ENCODE data around the gene ITGAD.
"Not testable (repeated sequence)": the region's sequence is repeated elsewhere in the genome, so short reads cannot be mapped to it uniquely, and the experiment has no call there.

ITGAD gene

GRCh38 chr16:31445931-31446330 is 52.8 kb downstream of the ITGAD start:
- H3K4me3 Mint-ChIP-seq; H3K27ac Mint-ChIP-seq; ATAC-seq; H3K36me3 Mint-ChIP-seq (ENCODE audit: low read depth); H3K9me3 Mint-ChIP-seq; DNase-seq; H3K27me3 Mint-ChIP-seq: not testable (repeated sequence)
- peaks cover 11% of the 10 kb centered on the region for H3K4me1 Mint-ChIP-seq

GRCh38 chr16:31451201-31451600 is 58.1 kb downstream of the ITGAD start:
- H3K27me3 Mint-ChIP-seq = no peaks in the 10 kb centered on the region
- H3K4me3 Mint-ChIP-seq = no peak overlapping the region
- H3K9me3 Mint-ChIP-seq = no peaks in the 10 kb centered on the region

DNA sequence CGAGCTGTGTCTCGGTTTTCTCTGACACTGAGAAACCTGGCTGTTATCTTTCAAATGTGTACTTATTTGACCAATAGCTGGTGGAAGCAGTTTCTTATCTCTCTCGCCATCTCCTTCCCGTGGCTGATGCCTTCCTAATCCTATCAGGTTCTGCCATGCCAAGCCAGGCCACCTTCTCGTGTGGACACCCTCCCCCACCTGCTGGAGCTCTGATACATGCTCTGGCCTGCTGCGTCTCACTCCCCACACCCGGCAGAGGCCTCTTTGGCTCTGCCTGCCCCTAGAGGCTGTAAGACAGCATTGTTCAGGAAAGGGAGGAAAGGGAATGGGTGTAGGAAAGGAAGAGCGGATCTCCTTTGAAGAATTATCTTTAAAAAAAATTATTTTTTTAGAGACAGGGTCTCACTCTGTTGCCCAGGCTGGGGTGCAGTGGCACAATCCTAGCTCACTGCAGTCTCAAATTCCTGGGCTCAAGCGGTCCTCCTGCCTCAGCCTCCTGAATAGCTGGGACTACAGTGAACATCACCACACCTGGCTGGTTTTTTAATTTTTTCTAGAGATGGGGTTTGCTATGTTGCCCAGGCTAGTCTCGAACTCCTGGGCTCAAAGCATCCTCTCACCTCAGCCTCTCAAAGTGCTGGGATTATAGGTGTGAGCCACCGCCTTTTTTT is 58.7 kb downstream of the ITGAD start:
- ATAC-seq (no peak), DNase-seq (no peak)
- H3K4me1 Mint-ChIP-seq = peaks cover 31% of the 10 kb centered on the region
- H3K9me3 Mint-ChIP-seq = no peaks in the 10 kb centered on the region
- no peak overlapping the region for H3K27ac Mint-ChIP-seq
- no peak overlapping the region for H3K4me3 Mint-ChIP-seq
- H3K36me3 Mint-ChIP-seq (ENCODE audit: low read depth) = peaks cover 13% of the 10 kb centered on the region
- no peaks in the 10 kb centered on the region for H3K27me3 Mint-ChIP-seq

More at GRCh38 chr16:31451201-31451600, 58.1 kb downstream of the ITGAD start:
- ATAC-seq (no peak), DNase-seq (no peak)
- Mint-ChIP-seq H3K27ac (no peak overlapping the region), H3K4me1 (peaks cover 25% of the 10 kb centered on the region), H3K36me3 (ENCODE audit: low read depth) (peaks cover 11% of the 10 kb centered on the region)

DNA sequence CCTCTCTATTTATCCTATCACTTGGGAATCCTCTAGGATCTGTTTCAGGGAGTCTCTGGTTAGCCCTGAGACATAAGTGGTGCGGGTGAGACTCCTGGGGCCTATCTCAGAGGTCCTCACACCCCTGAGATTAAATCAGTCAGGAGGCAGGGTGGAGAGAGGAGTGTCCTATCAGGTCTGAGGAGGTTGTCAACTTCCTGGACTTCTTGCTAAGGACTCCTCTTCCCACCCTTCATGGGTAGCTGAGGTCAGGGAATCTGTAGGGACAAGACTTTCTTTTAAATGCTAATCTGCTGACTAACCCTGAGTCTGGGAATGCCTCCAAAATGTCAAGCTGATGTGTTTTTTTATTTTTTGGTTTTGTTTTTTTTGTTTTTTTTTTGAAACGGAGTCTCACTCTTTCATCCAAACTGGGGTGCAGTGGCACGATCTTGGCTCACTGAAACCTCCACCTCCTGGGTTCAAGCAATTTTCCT is 59.5 kb downstream of the ITGAD start:
- DNase-seq = no peak
- ATAC-seq = no peak
- no peak overlapping the region for H3K27ac Mint-ChIP-seq

DNA sequence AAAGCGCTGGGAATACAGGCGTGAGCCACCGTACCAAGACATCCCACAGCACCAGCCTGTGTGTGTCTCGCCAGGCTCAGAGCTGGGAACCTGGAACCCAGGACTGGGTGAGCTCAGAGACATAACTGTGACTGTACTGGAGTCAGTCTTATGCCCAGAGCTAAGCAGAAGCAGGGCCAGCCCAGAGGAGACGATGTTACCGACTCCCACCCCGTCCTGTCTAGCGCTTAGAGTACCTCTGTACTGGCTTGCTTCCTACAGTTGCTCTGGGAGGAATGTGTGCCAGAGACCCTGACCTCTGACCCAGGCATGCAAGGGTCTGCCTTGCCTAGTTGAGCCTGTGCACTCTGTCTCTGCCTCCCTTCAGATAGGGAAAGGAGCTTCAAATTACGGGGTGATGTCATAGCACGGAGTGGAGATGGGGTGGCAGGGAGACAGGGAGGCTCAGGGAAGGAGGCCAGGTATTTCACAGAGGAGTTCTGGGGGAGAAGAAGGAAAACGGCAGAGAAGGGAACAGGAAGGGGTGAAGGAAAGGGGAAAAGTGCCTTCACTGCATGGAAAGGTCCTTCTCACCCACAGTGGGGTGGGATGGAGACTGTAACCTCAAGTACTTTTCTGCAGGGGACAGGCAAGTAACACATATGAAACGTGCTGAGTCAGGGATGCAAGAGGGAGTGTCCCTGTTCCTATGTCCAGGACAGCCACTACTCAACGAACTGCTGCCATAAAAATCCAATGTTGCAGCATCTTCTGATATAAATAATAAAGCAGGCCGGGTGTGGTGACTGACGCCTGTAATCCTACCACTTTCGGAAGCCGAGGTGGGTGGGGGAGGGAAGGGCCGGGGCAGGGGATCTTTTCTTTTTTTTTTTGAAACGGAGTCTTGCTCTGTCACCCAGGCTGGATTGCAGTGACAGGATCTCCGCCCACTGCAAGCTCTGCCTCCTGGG is 60.4 kb downstream of the ITGAD start:
- peaks cover 21% of the 10 kb centered on the region for H3K36me3 Mint-ChIP-seq (ENCODE audit: low read depth)
- H3K27me3 Mint-ChIP-seq = no peaks in the 10 kb centered on the region
- H3K4me3 Mint-ChIP-seq = no peak overlapping the region
- H3K9me3 Mint-ChIP-seq = no peaks in the 10 kb centered on the region
- no peak for ATAC-seq
- peak overlapping the region; percentile 4 for H3K27ac Mint-ChIP-seq
- peaks cover 46% of the 10 kb centered on the region for H3K4me1 Mint-ChIP-seq
- DNase-seq = no peak

More for the DNA sequence above, 59.5 kb downstream of the ITGAD start:
- Mint-ChIP-seq H3K4me3 (no peak overlapping the region), H3K4me1 (peaks cover 39% of the 10 kb centered on the region), H3K27me3 (no peaks in the 10 kb centered on the region), H3K36me3 (ENCODE audit: low read depth) (peaks cover 15% of the 10 kb centered on the region), H3K9me3 (no peaks in the 10 kb centered on the region)

GRCh38 chr16:31455601-31456314 is 62.6 kb downstream of the ITGAD start:
- peak overlapping the region; percentile 71 for H3K4me3 Mint-ChIP-seq
- peak; percentile 44 for DNase-seq
- no peaks in the 10 kb centered on the region for H3K27me3 Mint-ChIP-seq
- H3K9me3 Mint-ChIP-seq = no peaks in the 10 kb centered on the region
- peaks cover 21% of the 10 kb centered on the region for H3K36me3 Mint-ChIP-seq (ENCODE audit: low read depth)
- H3K27ac Mint-ChIP-seq = peak overlapping the region; percentile 40
- ATAC-seq = no peak
- H3K4me1 Mint-ChIP-seq = peaks cover 55% of the 10 kb centered on the region

GRCh38 chr16:31456988-31457360 is 63.8 kb downstream of the ITGAD start:
- no peaks in the 10 kb centered on the region for H3K9me3 Mint-ChIP-seq
- peak overlapping the region; percentile 91 for H3K4me3 Mint-ChIP-seq
- H3K36me3 Mint-ChIP-seq (ENCODE audit: low read depth) = peaks cover 21% of the 10 kb centered on the region
- DNase-seq (no peak), ATAC-seq (no peak)
- peaks cover 56% of the 10 kb centered on the region for H3K4me1 Mint-ChIP-seq
- peak overlapping the region; percentile 35 for H3K27ac Mint-ChIP-seq
- H3K27me3 Mint-ChIP-seq = no peaks in the 10 kb centered on the region

- peak overlapping the region; percentile 91 for H3K4me3 Mint-ChIP-seq
- H3K4me1 Mint-ChIP-seq = peaks cover 53% of the 10 kb centered on the region
- ATAC-seq (peak; percentile 3), DNase-seq (peak; percentile 57)
- H3K9me3 Mint-ChIP-seq = no peaks in the 10 kb centered on the region
- peak overlapping the region; percentile 93 for H3K27ac Mint-ChIP-seq
- H3K27me3 Mint-ChIP-seq = no peaks in the 10 kb centered on the region
- peaks cover 25% of the 10 kb centered on the region for H3K36me3 Mint-ChIP-seq (ENCODE audit: low read depth)
Measured at GRCh38 chr16:31458073-31458843, 65.1 kb downstream of the ITGAD start.

DNA sequence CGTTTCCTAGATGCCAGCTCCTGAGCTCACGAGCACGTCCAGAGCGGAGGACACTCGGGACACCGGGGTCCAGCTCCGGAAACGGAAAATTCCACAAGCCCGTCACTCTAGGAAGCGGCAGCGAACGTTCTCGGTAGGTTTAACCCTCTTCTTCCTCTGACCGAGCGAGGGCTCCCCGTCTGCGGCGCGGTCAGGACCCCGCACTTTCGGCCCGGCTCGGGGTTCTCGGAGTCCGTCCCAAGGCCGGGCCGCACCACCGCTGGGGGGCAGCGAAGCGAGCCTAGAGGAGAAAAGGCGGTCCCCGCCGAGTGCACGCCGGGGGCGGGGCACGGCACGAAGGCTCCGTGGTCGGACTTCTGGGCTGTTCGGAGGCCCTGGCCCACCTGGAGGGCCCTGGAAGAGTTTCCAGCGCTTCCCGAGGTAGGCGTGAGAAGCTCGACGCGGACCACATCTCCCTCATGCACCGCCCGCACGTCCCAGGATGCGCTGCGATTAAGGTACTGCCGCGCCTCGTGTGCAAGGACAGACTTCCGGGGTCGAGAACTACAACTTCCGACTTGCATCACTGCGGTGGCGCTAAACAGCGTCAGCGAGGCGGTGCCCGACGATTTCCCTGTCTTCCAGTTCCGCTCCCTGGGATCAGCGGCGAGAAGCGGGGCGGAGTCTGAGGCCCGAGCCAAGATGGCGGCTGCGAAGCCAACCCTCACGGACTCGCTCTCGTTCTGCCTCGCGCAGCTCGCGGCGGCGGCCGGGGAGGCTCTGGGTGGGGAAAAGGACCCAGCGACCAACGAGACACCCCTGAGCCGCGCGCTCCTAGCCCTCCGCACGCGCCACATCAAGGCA is 65.9 kb downstream of the ITGAD start, which contains the start of gene ARMC5:
TSS of gene ARMC5 (plus strand) at position 658 of the 843 bp plus-strand sequence. CDS start at position 682, 24 bp downstream.
- H3K36me3 Mint-ChIP-seq (ENCODE audit: low read depth) = peaks cover 24% of the 10 kb centered on the region
- H3K27ac Mint-ChIP-seq = peak within 1 kb of the TSS; percentile 93
- no peaks in the 10 kb centered on the region for H3K9me3 Mint-ChIP-seq
- H3K4me3 Mint-ChIP-seq = peak within 1 kb of the TSS; percentile 91
- H3K27me3 Mint-ChIP-seq = no peaks in the 10 kb centered on the region
- ATAC-seq = peak; percentile 84
- peaks cover 48% of the 10 kb centered on the region for H3K4me1 Mint-ChIP-seq
- DNase-seq = peak; percentile 95

GRCh38 chr16:31459687-31460581 is 66.8 kb downstream of the ITGAD start:
- Mint-ChIP-seq H3K4me3 (peak overlapping the region; percentile 91), H3K27ac (peak overlapping the region; percentile 93), H3K27me3 (no peaks in the 10 kb centered on the region), H3K9me3 (no peaks in the 10 kb centered on the region), H3K4me1 (peaks cover 47% of the 10 kb centered on the region), H3K36me3 (ENCODE audit: low read depth) (peaks cover 26% of the 10 kb centered on the region)
- ATAC-seq (peak; percentile 78), DNase-seq (peak; percentile 100)

DNA sequence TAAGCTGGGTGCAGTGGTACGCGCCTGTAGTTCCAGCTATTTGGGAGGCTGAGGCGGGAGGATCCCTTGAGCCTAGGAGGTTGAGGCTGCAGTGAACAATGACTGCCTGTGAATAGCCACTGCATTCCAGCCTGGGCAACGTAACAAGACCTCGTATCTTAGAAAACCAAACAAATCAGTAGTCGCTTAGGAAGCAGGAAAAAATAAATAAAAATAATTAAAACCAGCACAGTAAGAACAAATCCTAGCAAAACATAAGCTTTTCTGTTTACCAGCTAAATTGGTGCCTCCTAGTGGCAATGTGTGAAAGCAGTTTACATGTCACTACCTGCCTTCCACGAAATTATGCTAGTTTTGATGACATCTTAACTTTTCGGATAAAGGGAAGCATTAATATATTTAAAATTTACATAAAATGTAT is 67.5 kb downstream of the ITGAD start:
- ATAC-seq = no peak
- Mint-ChIP-seq H3K4me1 (peaks cover 40% of the 10 kb centered on the region), H3K36me3 (ENCODE audit: low read depth) (peaks cover 26% of the 10 kb centered on the region), H3K27ac (peak overlapping the region; percentile 93), H3K27me3 (no peaks in the 10 kb centered on the region), H3K9me3 (no peaks in the 10 kb centered on the region), H3K4me3 (peak overlapping the region; percentile 91)
- DNase-seq = no peak

DNA sequence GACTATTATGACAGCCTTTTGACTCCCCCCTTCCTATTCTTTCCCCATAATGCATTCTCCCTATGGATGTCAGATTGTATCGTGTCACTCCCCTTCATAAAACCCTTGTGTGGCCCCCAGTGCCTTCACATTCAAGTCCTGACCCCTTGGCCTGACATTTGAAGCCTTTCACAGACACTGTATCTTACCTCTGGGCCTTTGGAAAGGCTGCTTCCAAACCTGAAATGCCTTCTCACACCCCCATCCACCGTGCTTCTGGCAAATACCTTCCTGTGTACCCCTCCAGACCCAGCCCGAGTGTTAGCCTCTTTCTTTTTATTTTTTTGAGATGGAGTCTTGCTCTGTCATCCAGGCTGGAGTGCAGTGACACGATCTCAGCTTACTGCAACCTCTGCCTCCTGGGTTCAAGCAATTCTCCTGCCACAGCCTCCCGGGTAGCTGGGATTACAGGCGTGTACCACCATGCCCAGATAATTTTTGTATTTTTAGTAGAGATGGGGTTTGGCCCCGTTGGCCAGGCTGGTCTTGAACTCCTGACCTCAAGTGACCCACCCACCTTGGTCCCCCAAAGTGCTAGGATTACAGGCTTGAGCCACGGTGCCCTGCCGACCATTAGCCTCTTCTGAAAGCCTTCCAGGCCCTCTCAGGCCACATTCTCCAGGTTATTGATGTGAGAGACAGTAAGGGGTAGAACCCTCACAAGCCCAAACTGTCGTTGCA is 68.2 kb downstream of the ITGAD start:
- ATAC-seq = no peak
- H3K27ac Mint-ChIP-seq = no peak overlapping the region
- peaks cover 33% of the 10 kb centered on the region for H3K4me1 Mint-ChIP-seq
- H3K9me3 Mint-ChIP-seq = no peaks in the 10 kb centered on the region
- no peaks in the 10 kb centered on the region for H3K27me3 Mint-ChIP-seq
- H3K4me3 Mint-ChIP-seq = no peak overlapping the region
- DNase-seq = no peak
- H3K36me3 Mint-ChIP-seq (ENCODE audit: low read depth) = peaks cover 22% of the 10 kb centered on the region
